HG03280 (cell line): ENCODE data around the gene TMEM131.
"Not testable (repeated sequence)": the region's sequence is repeated elsewhere in the genome, so short reads cannot be mapped to it uniquely, and the experiment has no call there.

Experiments
- ATAC-seq: cut with Tn5 transposase; IDR thresholded peaks from one replicate; pipeline ENCODE4 v1.9.1; 2021; ENCODE audit warnings: mild to moderate bottlenecking, moderate library complexity; ENCODE audit not compliant: unreplicated experiment

The TMEM131 gene

DNA sequence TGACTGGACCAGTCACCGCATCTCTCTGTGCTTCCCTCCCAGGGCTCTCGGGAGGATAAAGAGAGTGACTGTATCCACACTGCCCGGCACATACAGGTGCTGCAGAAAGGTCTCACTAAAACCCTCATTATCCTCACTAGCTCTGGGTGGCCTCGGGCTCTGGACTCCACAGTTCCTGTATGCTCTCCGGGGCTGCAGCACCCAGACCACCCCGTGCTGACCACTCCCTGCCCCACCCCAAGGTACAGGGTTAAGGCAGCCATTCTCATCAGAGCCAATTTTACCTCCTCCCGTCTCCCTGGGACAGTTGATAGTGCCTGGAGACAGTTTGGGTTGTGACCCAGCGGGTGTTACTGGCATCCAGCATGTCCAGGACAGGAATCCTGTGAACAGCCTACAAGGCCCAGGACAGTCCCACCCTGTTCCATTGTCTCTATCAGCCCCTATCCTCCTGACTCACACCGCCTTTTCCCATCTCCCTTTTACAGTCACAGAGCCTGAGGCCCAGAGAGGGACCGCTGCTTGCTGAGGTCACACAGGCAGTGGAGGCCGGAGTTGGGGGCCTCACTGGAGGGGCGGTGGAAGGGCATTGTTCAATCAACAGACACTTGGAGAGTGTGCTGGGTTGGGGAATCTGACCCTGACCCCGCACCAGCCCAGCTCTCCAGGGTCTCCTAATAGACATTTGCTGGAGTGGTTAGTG, 280.6 kb downstream of the TMEM131 start:
- ATAC-seq, result no peak

GRCh38 chr2:97714084-97714949, 281.4 kb downstream of the TMEM131 start:
- ATAC-seq, result no peak

DNA sequence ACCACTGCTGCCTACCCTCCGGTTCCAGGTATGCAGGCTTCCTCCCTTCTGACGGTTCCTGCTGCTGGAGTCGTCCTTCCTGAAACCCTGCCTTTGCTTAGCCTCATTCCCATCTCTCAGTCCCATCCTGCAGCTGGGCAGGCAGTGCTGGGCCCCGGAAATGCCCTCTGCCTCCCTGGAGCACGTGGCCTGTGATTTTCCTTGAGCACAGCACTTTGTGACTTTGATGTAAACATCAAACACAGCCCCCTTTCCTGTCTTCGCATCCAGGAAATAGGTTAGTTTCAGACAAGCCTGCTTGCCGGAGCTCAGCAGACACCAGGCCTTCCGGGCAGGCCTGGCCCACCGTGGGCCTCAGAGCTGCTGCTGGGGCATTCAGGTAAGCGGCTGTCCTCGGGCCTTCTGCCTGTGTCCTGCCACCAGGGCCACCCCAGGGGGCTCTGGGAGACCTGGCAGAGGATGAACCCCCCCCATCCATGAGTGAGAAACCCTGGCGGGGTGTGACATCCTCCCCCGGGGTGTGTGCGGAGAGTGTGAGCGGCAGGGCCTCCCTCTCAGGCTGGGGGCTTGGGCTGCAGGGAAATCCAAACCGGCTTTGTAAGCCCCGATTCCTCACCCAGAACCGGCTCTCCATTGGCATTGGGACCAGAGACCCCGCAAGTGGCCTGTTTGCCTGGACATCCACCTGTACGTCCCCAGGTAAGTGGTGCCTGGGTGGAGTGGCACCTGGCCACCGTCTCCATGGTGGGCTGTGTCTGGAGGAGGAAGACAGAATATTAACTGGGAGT, 282.3 kb downstream of the TMEM131 start, which contains the start of gene ZAP70:
Gene ZAP70, plus strand, starts transcription at position 281 of the 788 bp plus-strand sequence. CDS start 10,461 bp downstream, outside the sequence.
- ATAC-seq, result no peak

- ATAC-seq, result no peak
Observed at GRCh38 chr2:97712693-97713295, 283.0 kb downstream of the TMEM131 start.

- not testable (repeated sequence) for ATAC-seq
Observed at GRCh38 chr2:97712175-97712574, 283.6 kb downstream of the TMEM131 start.

- no peak for ATAC-seq
Observed at GRCh38 chr2:97711394-97711711, 284.4 kb downstream of the TMEM131 start.

DNA sequence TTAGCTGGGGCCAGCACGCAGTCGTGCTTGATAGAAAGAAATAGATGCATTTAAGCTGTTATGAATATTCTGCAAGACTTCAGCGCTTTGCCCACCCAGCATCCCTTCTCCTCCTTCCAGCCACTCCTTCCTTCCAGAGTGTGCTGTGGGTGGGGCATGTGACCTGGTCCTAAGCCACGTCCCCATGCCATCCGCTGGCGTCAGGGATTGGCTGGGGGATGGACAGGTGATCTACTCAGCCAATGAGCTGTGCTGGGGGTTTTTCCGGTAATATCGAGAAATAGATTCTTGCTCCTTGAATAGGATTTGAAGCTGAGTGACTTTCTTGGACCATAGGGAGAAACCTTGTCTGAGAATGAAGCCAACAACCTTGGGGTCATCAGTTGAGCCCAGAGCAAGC, 287.1 kb downstream of the TMEM131 start:
- ATAC-seq, result no peak

- no peak for ATAC-seq
Observed at GRCh38 chr2:97708048-97708380, 287.7 kb downstream of the TMEM131 start.

GRCh38 chr2:97707362-97708047, 288.2 kb downstream of the TMEM131 start:
- ATAC-seq, result no peak

DNA sequence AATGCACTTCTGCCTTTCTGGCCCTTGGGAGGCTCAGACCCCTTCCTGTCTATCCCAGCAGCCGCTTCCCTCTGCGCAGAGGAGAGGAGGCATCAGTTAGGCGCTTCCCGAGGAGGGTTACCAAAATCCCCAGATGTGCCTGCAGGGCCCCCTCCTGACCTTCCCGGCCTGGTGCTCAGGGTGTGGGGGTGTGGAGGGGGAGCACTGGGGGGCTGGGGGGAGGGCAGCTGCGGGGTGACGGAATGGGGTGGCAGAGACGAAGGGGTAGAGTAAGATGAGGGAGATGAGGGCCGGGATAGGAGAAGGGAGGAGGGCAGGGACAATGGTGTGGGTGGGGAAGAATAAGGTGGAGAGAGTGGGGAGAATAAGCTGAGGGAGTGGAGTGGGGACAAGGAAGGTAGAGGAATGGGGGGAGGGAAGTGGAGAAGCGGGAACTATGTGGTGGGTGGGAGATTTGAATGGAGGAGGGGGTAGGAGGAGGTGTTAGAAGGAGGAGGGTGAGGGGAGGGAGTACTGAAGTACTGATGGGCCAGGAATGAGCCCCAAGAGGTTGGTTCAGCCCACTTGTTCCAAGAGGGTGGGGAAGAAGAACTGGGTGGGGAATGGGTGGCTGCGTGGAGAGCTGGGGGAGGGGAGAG, 288.9 kb downstream of the TMEM131 start:
- no peak for ATAC-seq
